GM19455 (cell line): ENCODE results near the gene ZNF143.
A peak's percentile ranks its signal among the peaks of the same experiment; 100 is the strongest.
"Not testable (repeated sequence)": the region's sequence is repeated elsewhere in the genome, so short reads cannot be mapped to it uniquely, and the experiment has no call there.

Source experiments
- ATAC-seq: cut with Tn5 transposase; IDR thresholded peaks from one replicate; pipeline ENCODE4 v1.9.1; 2021; ENCODE audit not compliant: unreplicated experiment

Gene ZNF143

DNA sequence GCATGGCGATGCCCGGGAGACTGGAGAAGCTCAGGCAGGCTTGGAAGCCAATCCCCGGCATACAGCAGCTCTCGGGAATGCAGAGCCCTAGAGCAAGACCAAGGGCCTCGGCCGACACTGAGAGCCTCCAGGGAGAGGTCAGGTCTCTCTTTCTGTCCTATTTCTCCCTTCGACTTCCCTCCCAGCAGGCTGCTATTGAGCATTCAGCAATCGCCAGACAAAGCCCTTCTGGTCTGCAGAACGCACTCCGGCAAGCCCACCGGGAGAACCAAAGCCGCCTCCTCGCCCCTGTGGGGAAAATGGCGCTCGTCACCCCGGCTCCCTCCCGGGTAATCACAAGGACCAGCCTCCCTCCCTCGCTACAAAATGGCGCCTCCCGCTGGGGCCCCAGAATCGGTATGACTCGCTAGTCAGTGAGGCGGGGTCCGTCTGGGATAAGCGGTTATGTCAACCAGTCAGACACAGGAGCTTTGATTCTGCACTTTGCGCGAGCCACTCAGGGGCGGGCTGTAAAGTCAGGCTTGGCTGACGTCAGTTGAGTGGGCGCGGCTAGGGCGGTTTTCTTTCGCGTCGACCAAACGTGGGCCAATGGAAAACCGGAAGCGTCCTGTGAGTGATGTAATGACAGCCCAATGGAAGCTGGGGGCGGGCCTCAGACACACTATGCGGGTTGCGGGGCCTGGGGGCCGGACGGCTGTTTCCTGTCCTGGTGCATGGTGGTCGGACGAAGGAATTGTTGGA, at the start of gene ZNF143:
Gene ZNF143 (plus strand): TSS at position 691 of the 741 bp plus-strand sequence. CDS start 10,297 bp downstream, outside the sequence.
- peak; percentile 84 for ATAC-seq

GRCh38 chr11:9428706-9429105, 32.1 kb upstream of the ZNF143 start:
- no peak for ATAC-seq

GRCh38 chr11:9438611-9439010, 22.2 kb upstream of the ZNF143 start:
- no peak for ATAC-seq

- no peak for ATAC-seq
Measured at GRCh38 chr11:9446230-9446629, 14.6 kb upstream of the ZNF143 start.

- ATAC-seq, result no peak
Measured at GRCh38 chr11:9448576-9449352, 12.0 kb upstream of the ZNF143 start.

DNA sequence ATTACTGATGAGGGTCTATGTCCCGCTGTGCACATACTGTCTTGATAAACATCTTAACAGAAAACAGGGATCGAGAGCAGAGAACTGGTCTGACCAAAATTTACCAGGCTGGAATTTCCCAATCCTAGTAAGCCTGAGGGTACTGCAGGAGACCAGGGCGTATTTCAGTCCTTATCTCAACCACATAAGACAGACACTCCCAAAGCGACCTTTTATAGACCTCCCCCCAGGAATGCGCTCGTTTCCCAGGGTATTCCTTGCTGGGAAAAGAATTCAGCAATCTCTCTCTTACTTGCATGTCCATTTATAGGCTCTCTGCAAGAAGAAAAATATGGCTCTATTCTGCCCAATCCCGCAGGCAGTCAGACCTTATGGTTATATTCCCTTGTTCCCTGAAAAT, 8.8 kb upstream of the ZNF143 start:
- ATAC-seq, result not testable (repeated sequence)

- no peak for ATAC-seq
Measured at GRCh38 chr11:9455722-9456121, 5.1 kb upstream of the ZNF143 start.

- ATAC-seq, result no peak
Measured at GRCh38 chr11:9459667-9460321, 1.0 kb upstream of the ZNF143 start.

- ATAC-seq, result peak; percentile 49
Measured at GRCh38 chr11:9461063-9461759, 399 bp downstream of the ZNF143 start.

DNA sequence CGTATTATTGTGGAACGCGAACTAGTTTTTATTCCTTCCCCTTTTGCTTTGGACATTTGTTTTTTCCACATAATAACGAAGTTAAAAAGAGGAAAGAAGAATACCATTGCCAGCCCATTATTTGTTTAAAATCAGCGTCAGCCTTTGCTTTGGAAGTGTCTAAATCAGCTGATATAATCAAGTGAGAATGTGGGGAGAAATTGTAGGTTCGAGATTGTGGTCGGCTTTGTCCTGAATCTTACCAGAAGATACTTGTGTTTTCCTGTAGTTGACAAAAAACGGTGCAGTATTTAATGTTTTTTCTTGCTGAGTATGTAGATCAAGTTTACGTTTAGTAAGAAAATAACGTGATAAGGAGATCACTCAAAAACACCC, 935 bp downstream of the ZNF143 start:
- no peak for ATAC-seq

- ATAC-seq, result no peak
Measured at GRCh38 chr11:9462172-9462799, 1.5 kb downstream of the ZNF143 start.

- no peak for ATAC-seq
Measured at GRCh38 chr11:9462806-9463537, 2.2 kb downstream of the ZNF143 start.

GRCh38 chr11:9470765-9471164, 10.0 kb downstream of the ZNF143 start:
- ATAC-seq, result no peak

DNA sequence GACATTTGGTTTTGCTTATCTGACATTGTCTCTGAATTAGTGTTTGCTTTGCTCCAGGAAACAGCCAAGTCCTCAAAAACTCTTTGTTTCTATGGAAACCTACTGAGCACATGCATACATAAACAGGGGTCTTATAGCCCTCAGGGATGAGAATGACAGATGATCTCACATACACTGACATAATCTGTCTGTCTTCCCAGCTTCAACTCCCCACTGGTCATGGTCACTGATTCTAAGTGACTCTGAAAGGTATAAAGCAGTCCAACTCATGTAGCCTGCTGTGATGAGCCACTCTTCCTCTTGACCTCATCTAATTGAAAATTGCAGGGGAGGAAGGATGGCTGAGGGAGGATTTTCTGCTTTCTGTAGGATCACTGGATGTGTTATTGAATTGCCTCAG, 12.6 kb downstream of the ZNF143 start:
- no peak for ATAC-seq

- ATAC-seq, result no peak
Measured at GRCh38 chr11:9479899-9480298, 19.1 kb downstream of the ZNF143 start.

DNA sequence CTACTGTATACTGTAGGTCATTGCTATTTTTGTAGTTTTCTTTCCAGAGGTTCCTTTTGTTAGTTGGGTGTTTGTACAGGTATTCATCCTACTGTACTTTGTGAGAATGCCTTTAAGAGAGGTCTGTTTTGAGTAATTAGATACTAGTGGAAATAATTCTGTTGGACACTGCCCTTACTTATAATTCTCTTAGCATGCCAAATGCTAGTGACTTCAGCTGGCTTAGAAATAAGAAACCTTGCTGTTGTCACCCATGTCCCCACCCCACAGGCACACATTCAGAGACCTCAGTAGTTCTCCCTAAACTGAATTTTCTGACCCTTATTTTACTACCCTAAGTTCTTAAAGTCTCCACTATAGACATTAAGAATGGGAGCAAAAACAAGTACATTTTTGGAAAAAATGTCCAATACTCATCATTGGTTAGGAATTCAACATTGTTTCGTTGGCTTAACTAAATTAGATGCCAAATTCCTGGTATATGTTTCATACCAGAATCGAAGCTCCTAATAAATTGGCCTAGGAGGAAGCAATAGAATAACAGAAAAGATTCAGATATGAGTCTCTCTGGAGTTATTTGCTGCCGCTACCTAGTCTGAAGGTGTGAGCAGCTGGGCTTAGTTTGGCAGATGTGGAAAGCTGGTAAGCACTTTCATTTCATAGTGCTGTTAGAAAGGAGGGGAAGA, 28.4 kb downstream of the ZNF143 start:
- no peak for ATAC-seq

DNA sequence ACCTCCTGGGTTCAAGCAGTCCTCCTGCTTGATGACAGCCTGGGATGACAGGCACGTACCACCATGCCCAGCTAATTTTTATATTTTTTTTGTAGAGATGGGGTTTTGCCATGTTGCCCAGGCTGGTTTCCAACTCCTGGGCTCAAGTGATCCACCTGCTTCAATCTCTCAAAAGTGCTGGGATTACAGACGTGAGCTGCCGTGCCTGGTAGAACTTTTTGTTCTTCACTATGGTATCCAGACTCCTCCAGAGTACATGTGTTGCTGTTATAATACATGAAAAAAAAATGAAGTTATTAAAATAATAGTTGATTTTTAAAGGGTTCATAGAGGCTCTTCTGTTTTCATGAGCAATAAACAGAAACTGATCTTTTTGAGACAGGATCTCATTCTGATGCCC, 29.6 kb downstream of the ZNF143 start:
- ATAC-seq, result no peak

- no peak for ATAC-seq
Measured at GRCh38 chr11:9493492-9493891, 32.7 kb downstream of the ZNF143 start.

DNA sequence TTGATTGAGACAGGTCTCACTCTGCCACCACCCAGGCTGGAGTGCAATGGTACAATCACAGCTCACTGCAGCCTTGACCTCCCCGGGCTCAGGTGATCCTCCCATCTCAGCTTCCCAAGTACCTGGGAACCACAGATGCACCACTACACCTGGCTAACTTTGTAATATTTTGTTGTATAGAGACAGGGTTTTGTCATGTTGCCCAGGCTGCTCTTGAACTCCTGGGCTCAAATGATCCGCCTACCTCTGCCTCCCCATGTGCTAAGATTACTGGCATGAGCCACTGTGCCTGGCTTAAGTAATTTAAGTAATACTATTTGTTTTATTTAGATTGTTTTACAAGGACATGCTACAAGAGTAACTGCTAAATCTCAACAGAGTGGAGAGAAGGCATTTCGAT, 33.5 kb downstream of the ZNF143 start:
- ATAC-seq, result no peak
